Measurements from ENCODE around the gene DPAGT1. TPM values are rescaled to one million over a fixed set of nuclear protein-coding genes. Genes with fewer than 3 reads are reported as not detected.
A peak's percentile ranks its signal among the peaks of the same experiment; 100 is the strongest.
"Not testable (repeated sequence)": the region's sequence is repeated elsewhere in the genome, so short reads cannot be mapped to it uniquely, and the experiment has no call there.

The DPAGT1 gene
- total and polyA plus RNA-seq, 2 donors (not counting 3 experiments of a cell fraction or from before 2014, with no cell fraction given): 62.0 to 203 TPM

- no peak overlapping the region for H2AFZ ChIP-seq (ENCODE audit: low read depth, low read length)
- H3K79me2 ChIP-seq (ENCODE audit: control insufficient read depth, insufficient read depth, low read length): peaks cover 15% of the 10 kb centered on the region
- H3K4me2 ChIP-seq (ENCODE audit: insufficient read depth, low read length): no peak overlapping the region
- H3K36me3 ChIP-seq (ENCODE audit: control insufficient read depth in 2 of 2, extremely low read depth in 1 of 2, insufficient read depth in 2 of 2, low read length in 2 of 2): no peaks in the 10 kb centered on the region
- dilution Hi-C loops (cut with MboI; ENCODE audit: extremely low pct_ligation_motif_present, low sequenced_read_pairs): no loop called here
- no peak overlapping the region for H3K27ac ChIP-seq (ENCODE audit: insufficient read depth, low read depth, low read length)
- DNase-seq (ENCODE audit: low read depth, low spot score): no peak
- H3K4me3 ChIP-seq (replicated peaks in 1 of 3; ENCODE audit: insufficient read depth in 1 of 3, low read depth in 1 of 3, low read length in 3 of 3): no peak overlapping the region
- POLR2A ChIA-PET: no interaction called here
- H3K9me1 ChIP-seq (replicated peaks; ENCODE audit: control insufficient read depth, extremely low read depth, insufficient read depth, low read length): no peaks in the 10 kb centered on the region
- peaks cover 29% of the 10 kb centered on the region for H3K4me1 ChIP-seq (ENCODE audit: control insufficient read depth, extremely low read depth, insufficient read depth, low read length)
- H4K20me1 ChIP-seq (replicated peaks; ENCODE audit: control insufficient read depth, extremely low read depth, insufficient read depth, low read length): no peaks in the 10 kb centered on the region
- H3K9ac ChIP-seq (replicated peaks; ENCODE audit: extremely low read depth, insufficient read depth, low read length): no peak overlapping the region
- no peaks in the 10 kb centered on the region for H3K27me3 ChIP-seq (ENCODE audit: control insufficient read depth in 2 of 2, insufficient read depth in 2 of 2, low read length in 2 of 2)
- intact Hi-C loops (cut with micrococcal nuclease): no loop called here
- FAIRE-seq: no peak
- CTCF ChIA-PET: interaction anchor here (0.8 to 2.1 kb wide), 4 partner anchors 17 to 234 kb away, joined by 3 to 9 read pairs (median 5); no protein-coding TSS in a partner anchor
- no peaks in the 10 kb centered on the region for H3K9me3 ChIP-seq (replicated peaks; ENCODE audit: control insufficient read depth, insufficient read depth, low read length)
- TF ChIP-seq POLR2AphosphoS5 (IDR thresholded peaks at IDR 0.05; ENCODE audit: insufficient read depth, low read depth, low read length) (no peak), POLR2A (IDR thresholded peaks at IDR 0.05; ENCODE audit: low read depth, low read length) (no peak), EZH2 (IDR thresholded peaks at IDR 0.05; ENCODE audit: borderline replicate concordance, low read depth, low read length, severe bottlenecking) (no peak), CTCF (IDR thresholded peaks at IDR 0.05; ENCODE audit: extremely low read depth in 1 of 2, insufficient read depth in 1 of 2, low read depth in 1 of 2, low read length in 2 of 2) (no peak), FOS (IDR thresholded peaks at IDR 0.05; ENCODE audit: borderline replicate concordance, insufficient read depth, low read length) (no peak), JUN (IDR thresholded peaks at IDR 0.05; ENCODE audit: borderline replicate concordance, insufficient read depth, insufficient read length, low read depth) (no peak), GATA2 (IDR thresholded peaks at IDR 0.05; ENCODE audit: insufficient read depth, insufficient read length, low read depth, low read length) (no peak), MAX (IDR thresholded peaks at IDR 0.05; ENCODE audit: insufficient read depth, insufficient read length) (no peak), MYC (IDR thresholded peaks at IDR 0.05; ENCODE audit: low read depth, low read length) (no peak)
- no TSS peak for BruUV-seq (replicated peaks)
These were observed 2.1 kb upstream of the DPAGT1 start for GRCh38 chr11:119103793-119104192.

- FAIRE-seq; POLR2A ChIA-PET; H3K9ac ChIP-seq (replicated peaks; ENCODE audit: extremely low read depth, insufficient read depth, low read length); H3K9me3 ChIP-seq (replicated peaks; ENCODE audit: control insufficient read depth, insufficient read depth, low read length); dilution Hi-C loops (cut with MboI; ENCODE audit: extremely low pct_ligation_motif_present, low sequenced_read_pairs); H4K20me1 ChIP-seq (replicated peaks; ENCODE audit: control insufficient read depth, extremely low read depth, insufficient read depth, low read length); intact Hi-C loops (cut with micrococcal nuclease); H3K36me3 ChIP-seq (ENCODE audit: control insufficient read depth in 2 of 2, extremely low read depth in 1 of 2, insufficient read depth in 2 of 2, low read length in 2 of 2); H3K27me3 ChIP-seq (ENCODE audit: control insufficient read depth in 2 of 2, insufficient read depth in 2 of 2, low read length in 2 of 2); H3K4me3 ChIP-seq (replicated peaks in 1 of 3; ENCODE audit: insufficient read depth in 1 of 3, low read depth in 1 of 3, low read length in 3 of 3); BruUV-seq (replicated peaks); H3K9me1 ChIP-seq (replicated peaks; ENCODE audit: control insufficient read depth, extremely low read depth, insufficient read depth, low read length); DNase-seq (ENCODE audit: low read depth, low spot score): not testable (repeated sequence)
- peaks cover 15% of the 10 kb centered on the region for H3K79me2 ChIP-seq (ENCODE audit: control insufficient read depth, insufficient read depth, low read length)
- peak overlapping the region; percentile 94 for H3K27ac ChIP-seq (ENCODE audit: insufficient read depth, low read depth, low read length)
- H3K4me1 ChIP-seq (ENCODE audit: control insufficient read depth, extremely low read depth, insufficient read depth, low read length): peaks cover 25% of the 10 kb centered on the region
- CTCF ChIA-PET: interaction anchor here (0.6 to 2.1 kb wide), 19 partner anchors 11 to 1684 kb away, joined by 3 to 27 read pairs (median 6); partner anchors contain the start of genes CBL, HINFP and VPS11
- H2AFZ ChIP-seq (ENCODE audit: low read depth, low read length): peak overlapping the region; percentile 0
- peak overlapping the region; percentile 46 for H3K4me2 ChIP-seq (ENCODE audit: insufficient read depth, low read length)
These were observed 1.6 kb upstream of the DPAGT1 start for GRCh38 chr11:119103161-119103664.
